ENCODE measurements around the gene SLAMF1. TPM values are rescaled to one million over a fixed set of nuclear protein-coding genes. Genes with fewer than 3 reads are reported as not detected.

SLAMF1 gene
- total and polyA plus RNA-seq, 2 experiments from 2014 or later, result not detected

DNA sequence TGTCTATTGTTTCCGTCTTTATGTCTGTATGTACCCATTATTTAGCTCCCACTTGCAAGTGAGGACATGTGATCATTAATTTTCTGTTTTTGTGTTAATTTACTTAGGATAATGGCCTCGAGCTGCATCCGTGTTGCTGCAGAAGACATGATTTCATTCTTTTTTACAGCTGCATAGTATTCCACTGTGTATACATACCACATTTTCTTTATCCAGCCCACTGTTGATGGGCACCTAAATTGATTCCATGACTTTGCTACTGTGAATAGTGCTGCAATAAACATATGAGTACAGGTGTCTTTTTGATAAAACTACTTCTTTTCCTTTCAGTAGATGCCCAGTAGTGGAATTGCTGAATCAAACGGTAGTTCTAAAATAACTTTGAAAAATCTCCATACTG lies 12.7 kb upstream of the SLAMF1 start:
- Histone ChIP-seq H3K27me3 (ENCODE audit: insufficient read depth) (no peaks in the 10 kb centered on the region), H3K4me3 (no peak overlapping the region), H4K20me1 (replicated peaks; ENCODE audit: insufficient read depth) (no peaks in the 10 kb centered on the region), H3K4me2 (no peak overlapping the region), H3K27ac (ENCODE audit: low read depth) (no peak overlapping the region), H3K36me3 (ENCODE audit: insufficient read depth) (no peaks in the 10 kb centered on the region), H3K79me2 (replicated peaks; ENCODE audit: insufficient read depth) (no peaks in the 10 kb centered on the region), H2AFZ (no peak overlapping the region), H3K4me1 (ENCODE audit: insufficient read depth) (no peaks in the 10 kb centered on the region), H3F3A (replicated peaks; ENCODE audit: low read depth) (no peaks in the 10 kb centered on the region), H3K9me2 (ENCODE audit: insufficient read depth) (0 out of 2 replicates have a peak, but pooled peaks cover 8% of the 10 kb centered on the region)
- Mint-ChIP-seq H3K36me3 (ENCODE audit: low read depth) (no peaks in the 10 kb centered on the region; the same call in 2 of the 3 replicates), H3K9me3 (peaks cover 8% of the 10 kb centered on the region; the same call in 2 of the 3 replicates), H3K27ac (no peak overlapping the region), H3K4me1 (peaks cover 15% of the 10 kb centered on the region; the same call in 2 of the 3 replicates), H3K4me3 (no peak overlapping the region), H3K27me3 (ENCODE audit: insufficient read depth, low read depth, poor library complexity) (no peaks in the 10 kb centered on the region)
- TF ChIP-seq STAT1 (IDR thresholded peaks at IDR 0.05; ENCODE audit: unreplicated experiment) (no peak), ZNF331 (CRISPR knock-in tag; IDR thresholded peaks at IDR 0.05; ENCODE audit: low read depth) (no peak), JUNB (IDR thresholded peaks at IDR 0.05; ENCODE audit: unreplicated experiment) (no peak), EZH2phosphoT487 (IDR thresholded peaks at IDR 0.05; ENCODE audit: unreplicated experiment) (no peak), CREB1 (CRISPR knock-in tag; IDR thresholded peaks at IDR 0.05; ENCODE audit: low read depth) (no peak), EZH2 (IDR thresholded peaks at IDR 0.05; ENCODE audit: low read depth, unreplicated experiment) (no peak), ZNF114 (CRISPR knock-in tag; IDR thresholded peaks at IDR 0.05) (no peak), NANOG (IDR thresholded peaks at IDR 0.05; ENCODE audit: borderline replicate concordance) (no peak), POLR2AphosphoS5 (IDR thresholded peaks at IDR 0.05; ENCODE audit: low read depth) (no peak)
- TF ChIP-seq, protein P1, sequence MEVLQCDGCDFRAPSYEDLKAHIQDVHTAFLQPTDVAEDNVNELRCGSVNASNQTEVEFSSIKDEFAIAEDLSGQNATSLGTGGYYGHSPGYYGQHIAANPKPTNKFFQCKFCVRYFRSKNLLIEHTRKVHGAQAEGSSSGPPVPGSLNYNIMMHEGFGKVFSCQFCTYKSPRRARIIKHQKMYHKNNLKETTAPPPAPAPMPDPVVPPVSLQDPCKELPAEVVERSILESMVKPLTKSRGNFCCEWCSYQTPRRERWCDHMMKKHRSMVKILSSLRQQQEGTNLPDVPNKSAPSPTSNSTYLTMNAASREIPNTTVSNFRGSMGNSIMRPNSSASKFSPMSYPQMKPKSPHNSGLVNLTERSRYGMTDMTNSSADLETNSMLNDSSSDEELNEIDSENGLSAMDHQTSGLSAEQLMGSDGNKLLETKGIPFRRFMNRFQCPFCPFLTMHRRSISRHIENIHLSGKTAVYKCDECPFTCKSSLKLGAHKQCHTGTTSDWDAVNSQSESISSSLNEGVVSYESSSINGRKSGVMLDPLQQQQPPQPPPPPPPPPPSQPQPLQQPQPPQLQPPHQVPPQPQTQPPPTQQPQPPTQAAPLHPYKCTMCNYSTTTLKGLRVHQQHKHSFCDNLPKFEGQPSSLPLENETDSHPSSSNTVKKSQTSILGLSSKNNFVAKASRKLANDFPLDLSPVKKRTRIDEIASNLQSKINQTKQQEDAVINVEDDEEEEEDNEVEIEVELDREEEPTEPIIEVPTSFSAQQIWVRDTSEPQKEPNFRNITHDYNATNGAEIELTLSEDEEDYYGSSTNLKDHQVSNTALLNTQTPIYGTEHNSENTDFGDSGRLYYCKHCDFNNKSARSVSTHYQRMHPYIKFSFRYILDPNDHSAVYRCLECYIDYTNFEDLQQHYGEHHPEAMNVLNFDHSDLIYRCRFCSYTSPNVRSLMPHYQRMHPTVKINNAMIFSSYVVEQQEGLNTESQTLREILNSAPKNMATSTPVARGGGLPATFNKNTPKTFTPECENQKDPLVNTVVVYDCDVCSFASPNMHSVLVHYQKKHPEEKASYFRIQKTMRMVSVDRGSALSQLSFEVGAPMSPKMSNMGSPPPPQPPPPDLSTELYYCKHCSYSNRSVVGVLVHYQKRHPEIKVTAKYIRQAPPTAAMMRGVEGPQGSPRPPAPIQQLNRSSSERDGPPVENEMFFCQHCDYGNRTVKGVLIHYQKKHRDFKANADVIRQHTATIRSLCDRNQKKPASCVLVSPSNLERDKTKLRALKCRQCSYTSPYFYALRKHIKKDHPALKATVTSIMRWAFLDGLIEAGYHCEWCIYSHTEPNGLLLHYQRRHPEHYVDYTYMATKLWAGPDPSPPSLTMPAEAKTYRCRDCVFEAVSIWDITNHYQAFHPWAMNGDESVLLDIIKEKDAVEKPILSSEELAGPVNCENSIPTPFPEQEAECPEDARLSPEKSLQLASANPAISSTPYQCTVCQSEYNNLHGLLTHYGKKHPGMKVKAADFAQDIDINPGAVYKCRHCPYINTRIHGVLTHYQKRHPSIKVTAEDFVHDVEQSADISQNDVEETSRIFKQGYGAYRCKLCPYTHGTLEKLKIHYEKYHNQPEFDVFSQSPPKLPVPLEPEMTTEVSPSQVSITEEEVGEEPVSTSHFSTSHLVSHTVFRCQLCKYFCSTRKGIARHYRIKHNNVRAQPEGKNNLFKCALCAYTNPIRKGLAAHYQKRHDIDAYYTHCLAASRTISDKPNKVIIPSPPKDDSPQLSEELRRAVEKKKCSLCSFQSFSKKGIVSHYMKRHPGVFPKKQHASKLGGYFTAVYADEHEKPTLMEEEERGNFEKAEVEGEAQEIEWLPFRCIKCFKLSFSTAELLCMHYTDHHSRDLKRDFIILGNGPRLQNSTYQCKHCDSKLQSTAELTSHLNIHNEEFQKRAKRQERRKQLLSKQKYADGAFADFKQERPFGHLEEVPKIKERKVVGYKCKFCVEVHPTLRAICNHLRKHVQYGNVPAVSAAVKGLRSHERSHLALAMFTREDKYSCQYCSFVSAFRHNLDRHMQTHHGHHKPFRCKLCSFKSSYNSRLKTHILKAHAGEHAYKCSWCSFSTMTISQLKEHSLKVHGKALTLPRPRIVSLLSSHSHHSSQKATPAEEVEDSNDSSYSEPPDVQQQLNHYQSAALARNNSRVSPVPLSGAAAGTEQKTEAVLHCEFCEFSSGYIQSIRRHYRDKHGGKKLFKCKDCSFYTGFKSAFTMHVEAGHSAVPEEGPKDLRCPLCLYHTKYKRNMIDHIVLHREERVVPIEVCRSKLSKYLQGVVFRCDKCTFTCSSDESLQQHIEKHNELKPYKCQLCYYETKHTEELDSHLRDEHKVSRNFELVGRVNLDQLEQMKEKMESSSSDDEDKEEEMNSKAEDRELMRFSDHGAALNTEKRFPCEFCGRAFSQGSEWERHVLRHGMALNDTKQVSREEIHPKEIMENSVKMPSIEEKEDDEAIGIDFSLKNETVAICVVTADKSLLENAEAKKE (CRISPR knock-in tag; IDR thresholded peaks at IDR 0.05), result no peak
- TF ChIP-seq, protein P2, sequence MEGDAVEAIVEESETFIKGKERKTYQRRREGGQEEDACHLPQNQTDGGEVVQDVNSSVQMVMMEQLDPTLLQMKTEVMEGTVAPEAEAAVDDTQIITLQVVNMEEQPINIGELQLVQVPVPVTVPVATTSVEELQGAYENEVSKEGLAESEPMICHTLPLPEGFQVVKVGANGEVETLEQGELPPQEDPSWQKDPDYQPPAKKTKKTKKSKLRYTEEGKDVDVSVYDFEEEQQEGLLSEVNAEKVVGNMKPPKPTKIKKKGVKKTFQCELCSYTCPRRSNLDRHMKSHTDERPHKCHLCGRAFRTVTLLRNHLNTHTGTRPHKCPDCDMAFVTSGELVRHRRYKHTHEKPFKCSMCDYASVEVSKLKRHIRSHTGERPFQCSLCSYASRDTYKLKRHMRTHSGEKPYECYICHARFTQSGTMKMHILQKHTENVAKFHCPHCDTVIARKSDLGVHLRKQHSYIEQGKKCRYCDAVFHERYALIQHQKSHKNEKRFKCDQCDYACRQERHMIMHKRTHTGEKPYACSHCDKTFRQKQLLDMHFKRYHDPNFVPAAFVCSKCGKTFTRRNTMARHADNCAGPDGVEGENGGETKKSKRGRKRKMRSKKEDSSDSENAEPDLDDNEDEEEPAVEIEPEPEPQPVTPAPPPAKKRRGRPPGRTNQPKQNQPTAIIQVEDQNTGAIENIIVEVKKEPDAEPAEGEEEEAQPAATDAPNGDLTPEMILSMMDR (conservative IDR thresholded peaks at IDR 0.05; ENCODE audit: low read depth in 2 of 2), result no peak
- TF ChIP-seq, protein P3, sequence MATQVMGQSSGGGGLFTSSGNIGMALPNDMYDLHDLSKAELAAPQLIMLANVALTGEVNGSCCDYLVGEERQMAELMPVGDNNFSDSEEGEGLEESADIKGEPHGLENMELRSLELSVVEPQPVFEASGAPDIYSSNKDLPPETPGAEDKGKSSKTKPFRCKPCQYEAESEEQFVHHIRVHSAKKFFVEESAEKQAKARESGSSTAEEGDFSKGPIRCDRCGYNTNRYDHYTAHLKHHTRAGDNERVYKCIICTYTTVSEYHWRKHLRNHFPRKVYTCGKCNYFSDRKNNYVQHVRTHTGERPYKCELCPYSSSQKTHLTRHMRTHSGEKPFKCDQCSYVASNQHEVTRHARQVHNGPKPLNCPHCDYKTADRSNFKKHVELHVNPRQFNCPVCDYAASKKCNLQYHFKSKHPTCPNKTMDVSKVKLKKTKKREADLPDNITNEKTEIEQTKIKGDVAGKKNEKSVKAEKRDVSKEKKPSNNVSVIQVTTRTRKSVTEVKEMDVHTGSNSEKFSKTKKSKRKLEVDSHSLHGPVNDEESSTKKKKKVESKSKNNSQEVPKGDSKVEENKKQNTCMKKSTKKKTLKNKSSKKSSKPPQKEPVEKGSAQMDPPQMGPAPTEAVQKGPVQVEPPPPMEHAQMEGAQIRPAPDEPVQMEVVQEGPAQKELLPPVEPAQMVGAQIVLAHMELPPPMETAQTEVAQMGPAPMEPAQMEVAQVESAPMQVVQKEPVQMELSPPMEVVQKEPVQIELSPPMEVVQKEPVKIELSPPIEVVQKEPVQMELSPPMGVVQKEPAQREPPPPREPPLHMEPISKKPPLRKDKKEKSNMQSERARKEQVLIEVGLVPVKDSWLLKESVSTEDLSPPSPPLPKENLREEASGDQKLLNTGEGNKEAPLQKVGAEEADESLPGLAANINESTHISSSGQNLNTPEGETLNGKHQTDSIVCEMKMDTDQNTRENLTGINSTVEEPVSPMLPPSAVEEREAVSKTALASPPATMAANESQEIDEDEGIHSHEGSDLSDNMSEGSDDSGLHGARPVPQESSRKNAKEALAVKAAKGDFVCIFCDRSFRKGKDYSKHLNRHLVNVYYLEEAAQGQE (IDR thresholded peaks at IDR 0.05; ENCODE audit: unreplicated experiment), result no peak
- TF ChIP-seq, protein P4, sequence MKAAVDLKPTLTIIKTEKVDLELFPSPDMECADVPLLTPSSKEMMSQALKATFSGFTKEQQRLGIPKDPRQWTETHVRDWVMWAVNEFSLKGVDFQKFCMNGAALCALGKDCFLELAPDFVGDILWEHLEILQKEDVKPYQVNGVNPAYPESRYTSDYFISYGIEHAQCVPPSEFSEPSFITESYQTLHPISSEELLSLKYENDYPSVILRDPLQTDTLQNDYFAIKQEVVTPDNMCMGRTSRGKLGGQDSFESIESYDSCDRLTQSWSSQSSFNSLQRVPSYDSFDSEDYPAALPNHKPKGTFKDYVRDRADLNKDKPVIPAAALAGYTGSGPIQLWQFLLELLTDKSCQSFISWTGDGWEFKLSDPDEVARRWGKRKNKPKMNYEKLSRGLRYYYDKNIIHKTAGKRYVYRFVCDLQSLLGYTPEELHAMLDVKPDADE (IDR thresholded peaks at IDR 0.05), result no peak
- no peak for DNase-seq (ENCODE audit: low spot score)
- no peak for ATAC-seq

Data from GM23338 (cell line).